ENCODE measurements around the gene CNOT6.
"Not testable (repeated sequence)": the region's sequence is repeated elsewhere in the genome, so short reads cannot be mapped to it uniquely, and the experiment has no call there.

Gene CNOT6

GRCh38 chr5:180472269-180472668 is 21.9 kb upstream of the CNOT6 start:
- DNase-seq, result no peak

DNA sequence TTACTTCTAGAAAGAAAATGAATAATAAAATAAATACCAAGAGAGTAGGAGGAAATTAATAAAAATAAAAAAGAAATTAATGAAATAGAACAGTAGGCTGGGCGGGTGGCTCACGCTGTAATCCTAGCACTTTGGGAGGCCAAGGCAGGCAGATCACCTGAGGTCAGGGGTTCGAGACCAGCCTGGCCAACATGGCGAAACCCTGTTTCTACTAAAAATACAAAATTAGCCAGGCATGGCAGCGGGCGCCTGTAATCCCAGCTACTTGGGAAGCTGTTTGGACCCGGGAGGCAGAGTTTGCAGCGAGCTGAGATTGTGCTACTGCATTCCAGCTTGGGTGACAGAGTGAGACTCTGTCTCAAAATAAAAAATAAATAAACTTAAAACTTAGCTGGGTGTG is 20.8 kb upstream of the CNOT6 start:
- not testable (repeated sequence) for DNase-seq

GRCh38 chr5:180474569-180474968 is 19.6 kb upstream of the CNOT6 start:
- DNase-seq, result no peak

DNA sequence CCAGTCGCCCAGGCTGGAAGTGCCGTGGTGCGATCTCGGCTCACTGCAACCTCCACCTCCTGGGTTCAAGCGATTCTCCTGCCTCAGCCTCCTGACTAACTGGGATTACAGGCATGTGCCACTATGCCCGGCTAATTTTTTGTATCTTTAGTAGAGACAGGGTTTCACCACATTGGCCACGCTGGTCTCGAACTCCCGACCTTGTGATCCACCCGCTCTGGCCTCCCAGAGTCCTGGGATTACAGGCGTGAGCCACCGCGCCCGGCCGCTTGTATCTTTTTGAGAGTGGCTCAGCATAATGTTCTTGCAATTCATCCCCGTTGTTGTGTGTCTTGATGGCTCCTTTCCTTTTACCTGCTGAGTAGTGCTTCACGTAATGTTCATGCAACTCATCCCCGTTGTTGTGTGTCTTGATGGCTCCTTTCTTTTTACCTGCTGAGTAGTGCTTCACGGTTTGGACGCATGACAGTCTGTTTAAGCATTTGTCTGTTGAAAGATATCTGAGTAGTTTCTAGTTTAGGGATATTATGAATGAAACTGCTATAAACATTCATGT is 18.1 kb upstream of the CNOT6 start:
- not testable (repeated sequence) for DNase-seq

- no peak for DNase-seq
Measured at GRCh38 chr5:180484813-180485212, 9.4 kb upstream of the CNOT6 start.

DNA sequence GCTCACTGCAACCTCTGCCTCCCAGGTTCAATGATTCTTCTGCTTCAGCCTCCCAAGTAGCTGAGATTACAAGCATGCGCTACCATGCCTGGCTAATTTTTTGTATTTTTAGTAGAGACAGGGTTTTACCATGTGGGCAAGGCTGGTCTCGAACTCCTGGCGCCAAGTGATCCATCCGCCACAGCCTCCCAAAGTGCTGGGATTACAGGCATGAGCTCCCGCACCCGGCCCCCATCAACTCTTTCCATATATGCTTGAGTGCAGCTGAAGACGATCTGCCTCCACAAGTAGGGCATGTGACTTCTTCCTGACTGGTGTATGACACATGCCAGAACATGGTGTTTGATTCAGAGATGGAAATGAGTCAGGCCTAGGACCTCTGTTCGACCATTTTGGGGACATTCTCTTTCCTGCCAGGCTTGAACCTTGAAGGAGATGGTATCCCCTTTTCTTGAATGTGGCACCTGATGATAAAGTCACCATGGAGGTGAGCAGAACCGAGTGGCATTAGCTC is 7.5 kb upstream of the CNOT6 start:
- DNase-seq, result no peak

DNA sequence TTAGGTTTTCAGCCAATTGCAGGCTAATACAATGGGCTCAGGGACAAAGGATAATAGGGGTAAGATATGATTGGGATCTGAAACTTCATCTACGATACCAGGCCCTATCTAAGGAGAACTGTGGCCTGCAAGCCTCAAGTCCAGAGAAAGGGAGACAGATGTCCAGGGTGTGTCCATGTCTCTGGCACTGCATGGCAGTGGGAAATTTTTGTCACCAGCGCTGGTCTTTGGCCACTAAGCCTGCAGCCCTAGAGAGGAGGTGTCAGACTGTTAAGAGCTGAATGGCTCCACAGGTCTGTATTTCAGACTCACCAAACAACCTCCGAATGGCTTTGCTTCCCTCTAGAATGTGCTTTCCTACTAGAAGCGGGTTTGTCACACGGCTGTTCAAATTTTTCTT is 6.6 kb upstream of the CNOT6 start:
- DNase-seq, result no peak

DNA sequence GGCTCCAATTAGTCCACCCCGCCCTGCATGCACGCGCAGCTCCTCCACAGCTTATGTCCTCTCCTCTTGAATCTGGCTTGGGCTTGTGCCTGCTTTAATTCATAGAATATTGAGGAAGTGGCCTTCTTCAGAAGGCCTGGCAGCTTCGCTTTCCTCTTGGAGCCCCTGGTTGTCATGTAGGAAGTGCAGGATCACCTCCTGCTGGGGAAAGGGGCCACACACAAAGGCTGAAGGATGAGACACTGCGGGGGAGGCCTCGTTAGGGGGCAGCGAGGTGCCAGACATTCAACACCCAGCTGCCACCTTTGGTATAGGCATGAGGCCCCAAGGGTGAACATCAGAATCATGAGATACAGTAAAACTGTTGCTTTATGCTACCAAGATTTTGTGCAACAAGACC is 2.7 kb upstream of the CNOT6 start:
- no peak for DNase-seq

DNA sequence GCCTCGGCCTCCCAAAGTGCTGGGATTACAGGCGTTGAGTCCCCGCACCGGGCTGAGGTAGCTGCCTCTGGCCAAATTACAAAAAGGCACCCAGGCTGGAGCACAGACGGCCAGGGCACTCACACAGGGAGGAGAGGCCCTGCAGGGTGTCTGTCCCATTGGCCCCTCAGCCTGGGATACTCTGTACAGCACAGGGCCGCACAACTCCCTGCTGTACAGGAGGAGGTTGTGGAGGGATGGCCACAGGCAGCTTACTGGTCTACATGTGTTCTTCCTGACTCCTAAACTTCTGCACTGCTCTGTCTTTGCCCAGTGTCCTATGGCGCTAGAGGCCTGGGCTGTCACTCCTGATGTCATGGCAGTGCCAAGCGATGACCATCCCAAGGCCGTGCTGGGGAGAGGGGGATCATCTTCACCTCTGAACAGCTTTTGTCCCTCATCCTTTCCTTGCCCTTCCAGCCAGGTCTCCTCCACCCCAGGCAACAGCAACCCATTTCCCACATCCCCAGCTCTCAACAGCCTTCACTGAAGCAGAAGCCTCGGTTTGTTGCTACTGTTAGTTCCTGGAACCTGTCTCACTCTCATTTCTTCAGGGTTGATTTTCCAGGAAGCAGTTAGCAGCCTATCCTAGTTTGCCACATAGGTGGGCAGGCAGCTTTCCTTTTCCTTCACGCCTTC is 1.8 kb upstream of the CNOT6 start:
- no peak for DNase-seq

- no peak for DNase-seq
Measured at GRCh38 chr5:180494510-180495181, 467 bp downstream of the CNOT6 start.

DNA sequence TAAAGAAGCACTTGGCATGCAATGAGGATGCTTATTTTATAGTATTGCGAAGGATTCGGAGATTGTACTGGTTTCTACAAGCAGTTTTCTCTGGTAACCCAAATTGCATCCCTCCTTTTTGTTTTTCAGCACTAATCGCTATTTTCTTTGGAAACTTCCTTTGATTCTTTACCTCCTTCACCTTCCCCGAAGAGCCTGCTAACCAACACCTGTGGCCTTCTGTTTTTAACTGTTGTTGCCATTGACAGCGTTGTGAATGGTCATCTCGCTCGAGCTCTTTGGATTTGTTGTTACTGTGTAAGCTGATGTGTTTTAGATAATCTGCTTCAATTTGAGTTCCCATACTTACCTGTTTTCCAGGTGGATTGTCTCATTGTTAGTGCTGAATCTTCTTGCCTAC is 1.1 kb downstream of the CNOT6 start:
- DNase-seq, result no peak

GRCh38 chr5:180495991-180496741 is 2.0 kb downstream of the CNOT6 start:
- DNase-seq, result no peak

GRCh38 chr5:180496806-180497205 is 2.6 kb downstream of the CNOT6 start:
- not testable (repeated sequence) for DNase-seq

DNA sequence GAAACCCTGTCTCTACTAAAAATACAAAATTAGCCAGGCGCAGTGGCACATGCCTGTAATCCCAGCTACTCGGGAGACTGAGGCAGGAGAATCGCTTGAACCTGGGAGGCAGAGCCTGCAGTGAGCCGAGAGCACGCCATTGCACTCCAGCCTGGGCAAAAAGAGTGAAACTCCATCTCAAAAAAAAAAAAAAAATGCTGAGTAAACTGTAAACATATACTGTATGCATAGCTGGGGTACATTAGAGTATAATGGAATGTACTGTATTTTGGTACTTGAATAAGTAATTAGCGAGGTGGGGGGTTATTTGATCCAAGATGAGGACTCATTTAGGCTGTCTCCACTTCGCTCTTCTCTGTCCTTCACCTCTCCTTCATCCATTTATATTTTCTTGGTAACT is 3.7 kb downstream of the CNOT6 start:
- DNase-seq, result not testable (repeated sequence)

GRCh38 chr5:180498378-180498777 is 4.2 kb downstream of the CNOT6 start:
- DNase-seq, result no peak

DNA sequence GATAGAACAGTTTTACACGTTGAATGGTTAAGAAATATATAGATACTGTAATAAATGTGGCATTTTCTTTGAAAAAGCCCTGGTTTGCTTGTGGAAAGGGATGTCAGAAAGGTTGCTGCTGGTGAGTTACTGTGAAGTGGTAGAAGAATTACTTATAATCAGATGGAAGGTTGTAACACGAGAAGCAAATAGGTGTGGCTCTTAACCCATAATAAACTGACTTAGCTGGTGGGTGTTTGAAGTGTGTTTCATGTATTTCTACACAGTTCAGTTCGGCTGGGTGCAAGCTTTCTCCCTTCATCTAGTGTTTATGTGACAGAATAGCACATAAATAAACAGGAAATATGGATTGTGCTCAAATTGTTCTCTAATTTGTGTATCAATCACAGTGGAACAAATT is 5.5 kb downstream of the CNOT6 start:
- DNase-seq, result no peak

DNA sequence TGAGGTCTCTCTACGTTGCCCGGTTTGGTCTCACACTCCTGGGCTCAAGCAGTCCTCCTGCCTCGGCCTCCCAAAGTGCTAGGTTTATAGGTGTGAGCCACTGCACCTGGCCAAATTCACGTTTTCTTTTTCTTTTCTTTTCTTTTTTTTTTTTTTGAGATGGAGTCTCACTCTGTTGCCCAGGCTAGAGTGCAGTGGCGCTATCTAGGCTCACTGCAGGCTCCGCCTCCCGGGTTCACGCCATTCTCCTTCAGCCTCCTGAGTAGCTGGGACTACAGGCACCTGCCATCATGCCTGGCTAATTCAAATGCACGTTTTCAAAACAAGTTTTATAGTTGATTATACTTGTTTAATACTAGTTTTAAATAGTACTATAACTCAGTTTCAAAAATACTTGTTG is 6.1 kb downstream of the CNOT6 start:
- DNase-seq, result not testable (repeated sequence)

DNA sequence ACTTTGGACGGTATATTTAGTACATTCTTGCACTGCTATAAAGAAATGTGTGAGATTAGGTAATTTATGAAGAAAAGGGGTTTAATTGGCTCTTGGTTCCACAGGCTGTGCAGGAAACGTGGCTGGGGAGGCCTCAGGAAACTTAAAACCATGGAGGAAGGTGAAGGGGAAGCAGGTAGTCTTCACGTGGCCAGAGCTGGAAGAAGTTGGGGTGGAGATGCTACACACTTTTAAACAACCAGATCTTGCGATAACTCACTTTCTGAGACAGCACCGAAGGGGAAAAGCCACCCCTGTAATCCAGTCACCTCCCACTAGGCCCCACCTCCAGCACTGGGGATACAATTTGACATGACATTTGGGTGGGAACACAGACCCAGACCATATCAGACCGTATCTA is 13.5 kb downstream of the CNOT6 start:
- DNase-seq, result no peak

DNA sequence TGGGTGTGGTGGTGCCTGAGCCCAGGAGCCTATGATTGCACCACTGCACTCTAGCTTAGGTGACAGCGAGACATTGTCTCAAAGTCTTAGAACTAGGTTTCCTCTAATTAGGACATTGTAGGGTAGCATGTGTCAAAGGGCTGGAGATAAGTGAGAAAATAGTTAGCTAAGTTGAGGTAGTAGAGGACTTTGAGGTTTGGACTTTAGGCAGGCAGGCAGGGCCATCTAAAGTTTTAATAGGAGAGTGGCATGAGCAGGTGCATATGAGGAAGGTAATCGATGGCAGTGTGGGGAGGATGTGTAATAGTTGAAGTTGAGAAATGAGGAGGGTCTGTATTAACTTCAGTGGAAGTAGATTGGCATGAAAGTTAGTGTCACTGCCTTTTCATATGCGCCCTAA is 21.1 kb downstream of the CNOT6 start:
- no peak for DNase-seq

DNA sequence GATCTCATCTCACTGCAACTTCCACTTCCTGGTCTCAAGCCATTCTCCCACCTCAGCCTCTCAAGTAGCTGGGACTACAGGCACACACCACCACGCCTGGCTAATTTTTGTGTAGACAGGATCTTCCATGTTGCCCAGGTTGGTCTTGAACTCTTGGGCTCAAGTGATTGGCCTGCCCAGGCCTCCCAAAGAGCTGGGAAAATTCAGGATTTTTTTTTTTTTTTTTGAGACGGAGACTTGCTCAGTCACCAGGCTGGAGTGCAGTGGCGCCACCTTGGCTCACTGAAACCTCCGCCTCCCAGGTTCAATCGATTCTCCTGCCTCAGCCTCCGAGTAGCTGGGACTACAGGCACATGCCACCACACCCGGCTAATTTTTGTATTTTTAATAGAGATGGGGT is 21.8 kb downstream of the CNOT6 start:
- not testable (repeated sequence) for DNase-seq

DNA sequence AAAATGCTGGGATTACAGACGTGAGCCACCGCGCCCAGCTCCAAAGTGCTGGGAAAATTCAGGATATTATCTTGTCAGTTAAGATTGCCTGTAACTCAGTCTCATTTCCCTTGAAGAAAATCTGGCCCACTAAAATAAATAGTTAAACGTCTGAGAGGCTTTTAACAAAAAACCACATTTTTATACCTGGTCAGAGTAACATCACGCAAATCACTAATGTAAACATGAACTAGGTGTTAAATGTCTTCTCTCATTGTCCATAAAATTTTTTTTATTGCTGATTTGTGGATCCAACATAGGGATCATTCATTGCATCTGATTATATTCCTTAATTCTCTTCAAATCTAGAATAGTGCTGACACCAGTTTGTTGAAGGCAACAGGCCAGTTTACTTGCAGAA is 22.3 kb downstream of the CNOT6 start:
- no peak for DNase-seq

- no peak for DNase-seq
Measured at GRCh38 chr5:180519098-180519497, 24.9 kb downstream of the CNOT6 start.

DNA sequence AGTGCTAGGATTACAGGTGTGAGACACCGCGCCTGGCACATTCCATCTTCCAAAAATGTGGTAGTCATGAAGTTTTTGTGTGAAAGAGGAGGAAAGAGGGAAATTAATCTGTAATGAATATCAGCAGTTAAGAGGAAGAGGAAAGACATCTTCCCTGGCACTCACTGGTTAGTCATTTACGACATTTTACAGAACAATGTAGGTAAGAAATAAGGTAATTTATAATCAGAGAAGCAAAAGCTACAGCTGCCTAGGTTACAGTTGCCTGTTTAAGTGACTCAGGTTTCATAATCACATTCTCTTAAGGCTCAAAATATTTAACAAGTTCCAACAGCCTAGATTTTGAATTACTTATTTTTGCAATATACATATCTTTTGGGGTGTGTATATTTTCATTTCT is 26.9 kb downstream of the CNOT6 start:
- DNase-seq, result no peak

DNA sequence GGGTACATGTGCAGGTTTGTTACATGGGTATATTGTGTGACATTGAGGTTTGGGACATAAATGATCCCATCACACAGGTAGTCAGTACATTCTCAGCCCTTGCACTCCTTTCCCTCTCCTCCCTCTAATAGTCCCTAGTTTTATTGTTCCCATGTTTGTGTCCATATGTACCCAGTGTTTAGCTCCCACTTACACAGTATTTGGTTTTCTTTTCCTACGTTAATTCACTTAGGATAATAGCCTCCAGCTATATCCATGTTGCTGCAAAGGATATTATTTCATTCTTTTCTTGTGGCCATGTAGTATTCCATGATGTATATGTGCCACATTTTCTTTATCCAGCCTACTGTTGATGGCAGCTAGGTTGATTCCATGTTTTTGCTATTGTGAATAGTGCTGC is 27.4 kb downstream of the CNOT6 start:
- no peak for DNase-seq
